HG02870 (cell line): ENCODE measurements around the gene CHKA.

Experiments used
- ATAC-seq: cut with Tn5 transposase; IDR thresholded peaks from one replicate; pipeline ENCODE4 v1.9.1; 2021; ENCODE audit warnings: mild to moderate bottlenecking, moderate library complexity; ENCODE audit not compliant: unreplicated experiment

The CHKA gene

GRCh38 chr11:68077617-68078582, 43.3 kb downstream of the CHKA start:
- ATAC-seq: no peak

GRCh38 chr11:68076371-68077042, 44.7 kb downstream of the CHKA start:
- no peak for ATAC-seq

- ATAC-seq: no peak
These were observed 46.4 kb downstream of the CHKA start for GRCh38 chr11:68074584-68075352.

- no peak for ATAC-seq
These were observed 49.7 kb downstream of the CHKA start for GRCh38 chr11:68071281-68072048.

GRCh38 chr11:68067991-68068390, 53.2 kb downstream of the CHKA start:
- ATAC-seq: no peak

- ATAC-seq: no peak
These were observed 54.4 kb downstream of the CHKA start for GRCh38 chr11:68066742-68067141.

GRCh38 chr11:68065841-68066240, 55.3 kb downstream of the CHKA start:
- ATAC-seq: no peak

GRCh38 chr11:68064926-68065325, 56.3 kb downstream of the CHKA start:
- no peak for ATAC-seq

- no peak for ATAC-seq
These were observed 59.7 kb downstream of the CHKA start for GRCh38 chr11:68061508-68061907.

GRCh38 chr11:68057807-68058206, 63.4 kb downstream of the CHKA start:
- ATAC-seq: no peak

GRCh38 chr11:68056317-68057285, 64.6 kb downstream of the CHKA start:
- ATAC-seq: no peak

- ATAC-seq: no peak
These were observed 67.0 kb downstream of the CHKA start for GRCh38 chr11:68053981-68054812.

GRCh38 chr11:68053117-68053516, 68.1 kb downstream of the CHKA start:
- no peak for ATAC-seq

- ATAC-seq: no peak
These were observed 68.9 kb downstream of the CHKA start for GRCh38 chr11:68052137-68052873.

- ATAC-seq: no peak
These were observed 69.7 kb downstream of the CHKA start for GRCh38 chr11:68051191-68052136.

GRCh38 chr11:68050371-68050841, 70.8 kb downstream of the CHKA start:
- ATAC-seq: no peak
